RPMI8226 (cell line): ENCODE results near the gene DICER1.

Experiments used
- DNase-seq: peaks from one replicate; pipeline ENCODE4 v3.0.0-alpha.2; 2015

Gene DICER1

GRCh38 chr14:95119336-95119735 is 38.0 kb downstream of the DICER1 start:
- no peak for DNase-seq

GRCh38 chr14:95117937-95118721 is 39.2 kb downstream of the DICER1 start:
- DNase-seq: no peak

GRCh38 chr14:95113476-95113875 is 43.9 kb downstream of the DICER1 start:
- DNase-seq: no peak

- no peak for DNase-seq
Observed at GRCh38 chr14:95111507-95112164, 45.7 kb downstream of the DICER1 start.

- no peak for DNase-seq
Observed at GRCh38 chr14:95110178-95110577, 47.2 kb downstream of the DICER1 start.

- no peak for DNase-seq
Observed at GRCh38 chr14:95107711-95108110, 49.6 kb downstream of the DICER1 start.

GRCh38 chr14:95106971-95107370 is 50.4 kb downstream of the DICER1 start:
- no peak for DNase-seq

- no peak for DNase-seq
Observed at GRCh38 chr14:95104911-95105310, 52.4 kb downstream of the DICER1 start.

GRCh38 chr14:95102680-95103044 is 54.7 kb downstream of the DICER1 start:
- DNase-seq: no peak

GRCh38 chr14:95101736-95102679 is 55.3 kb downstream of the DICER1 start:
- DNase-seq: no peak

GRCh38 chr14:95098984-95099599 is 58.2 kb downstream of the DICER1 start:
- peak; percentile 15 for DNase-seq

- no peak for DNase-seq
Observed at GRCh38 chr14:95097385-95097784, 59.9 kb downstream of the DICER1 start.

- no peak for DNase-seq
Observed at GRCh38 chr14:95096476-95096875, 60.9 kb downstream of the DICER1 start.

GRCh38 chr14:95095996-95096395 is 61.3 kb downstream of the DICER1 start:
- DNase-seq: no peak

- no peak for DNase-seq
Observed at GRCh38 chr14:95092723-95093122, 64.6 kb downstream of the DICER1 start.

GRCh38 chr14:95091581-95091980 is 65.7 kb downstream of the DICER1 start:
- DNase-seq: no peak

- no peak for DNase-seq
Observed at GRCh38 chr14:95088665-95089064, 68.7 kb downstream of the DICER1 start.

GRCh38 chr14:95087619-95088018 is 69.7 kb downstream of the DICER1 start:
- no peak for DNase-seq

GRCh38 chr14:95085321-95085720 is 72.0 kb downstream of the DICER1 start:
- no peak for DNase-seq

GRCh38 chr14:95078867-95079266 is 78.5 kb downstream of the DICER1 start:
- no peak for DNase-seq

GRCh38 chr14:95077345-95077744 is 80.0 kb downstream of the DICER1 start:
- DNase-seq: no peak

- DNase-seq: no peak
Observed at GRCh38 chr14:95075789-95076188, 81.5 kb downstream of the DICER1 start.

- no peak for DNase-seq
Observed at GRCh38 chr14:95073947-95074346, 83.4 kb downstream of the DICER1 start.
